PC-9 (cell line): ENCODE data around the gene PROS1. TPM values are rescaled to one million over a fixed set of nuclear protein-coding genes. Genes with fewer than 3 reads are reported as not detected.

Source experiments
- BruUV-seq: library from RNA; stranded (reverse); fragments of 400-500 nt; replicated peaks from 2 replicates; lab custom pipeline; 2021; lab: Mats Ljungman, UMichigan
- CTCF ChIA-PET: fragments of 300-600 bp; sonication (Branson Sonifier 250); formaldehyde crosslinking; loops from one replicate; lab custom pipeline; 2022; ENCODE audit warnings: antibody characterized with exemption; lab: Charles Lee
- POLR2A ChIA-PET: fragments of 300-600 bp; sonication (Branson Sonifier 250); formaldehyde crosslinking; loops from one replicate; lab custom pipeline; 2022; ENCODE audit warnings: antibody characterized with exemption; ENCODE audit not compliant: unreplicated experiment; lab: Charles Lee
- DNase-seq, 2 experiments: peaks; one replicate each; pipeline versions ENCODE4 v3.0.0 to v3.0.0-alpha.2; 2015 to 2022; ENCODE audit warnings: mixed read lengths in 1 of 2
- H2AFZ ChIP-seq: fragments of 200-600 bp; sonication (generic); 2 replicates; pipeline ENCODE4 v1.8.1; 2017; ENCODE audit warnings: antibody characterized with exemption
- H3F3A ChIP-seq: fragments of 200-600 bp; sonication (generic); 2 replicates; pipeline ENCODE4 v1.8.1; 2017; ENCODE audit warnings: antibody characterized with exemption, mild to moderate bottlenecking, low read depth; ENCODE audit not compliant: insufficient read depth
- H3K27ac ChIP-seq: fragments of 200-600 bp; sonication (generic); 2 replicates; pipeline ENCODE4 v1.6.1; 2016; ENCODE audit warnings: mixed run types
- H3K27me3 ChIP-seq: fragments of 200-600 bp; sonication (generic); 2 replicates; pipeline ENCODE4 v1.6.1; 2016; ENCODE audit warnings: low read depth, mixed run types; ENCODE audit not compliant: insufficient read depth
- H3K36me3 ChIP-seq: fragments of 200-600 bp; sonication (generic); 2 replicates; pipeline ENCODE4 v1.6.1; 2016; ENCODE audit warnings: low read depth, mixed run types
- H3K4me1 ChIP-seq: fragments of 200-600 bp; sonication (generic); replicated peaks from 2 replicates; pipeline ENCODE4 v1.6.1; 2016; ENCODE audit warnings: mixed run types; ENCODE audit not compliant: insufficient read depth
- H3K4me2 ChIP-seq: fragments of 200-600 bp; sonication (generic); 2 replicates; pipeline ENCODE4 v1.6.1; 2017; ENCODE audit warnings: mixed run types
- H3K4me3 ChIP-seq: fragments of 200-600 bp; sonication (generic); 2 replicates; pipeline ENCODE4 v1.6.1; 2016; ENCODE audit warnings: mixed run types
- H3K79me2 ChIP-seq: fragments of 200-600 bp; sonication (generic); 2 replicates; pipeline ENCODE4 v1.6.1; 2017; ENCODE audit warnings: low read depth, mixed run types
- H3K9me2 ChIP-seq: fragments of 200-600 bp; sonication (generic); 2 replicates; pipeline ENCODE4 v1.8.1; 2017; ENCODE audit warnings: mild to moderate bottlenecking; ENCODE audit not compliant: insufficient read depth
- H3K9me3 ChIP-seq: fragments of 200-600 bp; sonication (generic); 2 replicates; pipeline ENCODE4 v1.8.1; 2016; ENCODE audit warnings: low read depth; ENCODE audit not compliant: insufficient read depth
- H4K20me1 ChIP-seq: fragments of 200-600 bp; sonication (generic); 2 replicates; pipeline ENCODE4 v1.8.1; 2017; ENCODE audit not compliant: insufficient read depth
- EZH2 ChIP-seq: fragments of 200-600 bp; sonication (generic); IDR thresholded peaks from 2 replicates; pipeline ENCODE4 v1.8.0; 2017; ENCODE audit warnings: antibody characterized with exemption, low read depth
- intact Hi-C: fragments of 100-400 bp; cut with micrococcal nuclease; formaldehyde crosslinking; loops from one replicate; pipeline ENCODE4 v1.10.0; 2022; ENCODE audit not compliant: unreplicated experiment
- total RNA-seq: library from RNA; stranded (reverse); gene quantifications from 2 replicates; pipeline ENCODE4 v1.2.3, GENCODE V29; 2021
- TF ChIP-seq, protein P1 (sequence below): fragments of 200-600 bp; sonication (generic); conservative IDR thresholded peaks from 2 replicates; pipeline ENCODE4 v1.6.1; 2017; ENCODE audit warnings: mixed run types, antibody characterized with exemption, mild to moderate bottlenecking, moderate library complexity

Gene PROS1
- total RNA-seq, 1 experiment from 2014 or later, result 0.57 TPM

DNA sequence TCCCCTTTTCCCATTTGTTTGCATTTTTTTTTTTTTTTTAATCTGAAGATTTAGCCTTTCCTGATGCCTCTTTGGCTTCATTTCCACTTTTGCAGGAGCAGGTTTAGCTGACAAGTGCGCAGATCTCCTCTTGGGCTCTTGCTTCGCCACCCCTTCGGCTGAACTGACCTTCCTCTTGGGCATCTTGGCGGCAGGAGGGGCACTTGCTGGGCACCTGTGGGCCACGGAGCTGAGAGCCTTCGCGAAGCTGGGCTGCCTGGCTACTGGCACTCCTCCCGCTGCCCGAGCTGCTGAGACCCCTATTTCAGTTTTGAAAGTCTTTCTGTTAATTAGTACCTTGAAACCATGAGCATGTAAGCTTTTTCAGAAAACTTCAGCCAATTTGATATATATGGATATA lies 15.1 kb upstream of the PROS1 start:
- DNase-seq, result no peak
- no peak for TF ChIP-seq EZH2
- TF ChIP-seq, protein P1, sequence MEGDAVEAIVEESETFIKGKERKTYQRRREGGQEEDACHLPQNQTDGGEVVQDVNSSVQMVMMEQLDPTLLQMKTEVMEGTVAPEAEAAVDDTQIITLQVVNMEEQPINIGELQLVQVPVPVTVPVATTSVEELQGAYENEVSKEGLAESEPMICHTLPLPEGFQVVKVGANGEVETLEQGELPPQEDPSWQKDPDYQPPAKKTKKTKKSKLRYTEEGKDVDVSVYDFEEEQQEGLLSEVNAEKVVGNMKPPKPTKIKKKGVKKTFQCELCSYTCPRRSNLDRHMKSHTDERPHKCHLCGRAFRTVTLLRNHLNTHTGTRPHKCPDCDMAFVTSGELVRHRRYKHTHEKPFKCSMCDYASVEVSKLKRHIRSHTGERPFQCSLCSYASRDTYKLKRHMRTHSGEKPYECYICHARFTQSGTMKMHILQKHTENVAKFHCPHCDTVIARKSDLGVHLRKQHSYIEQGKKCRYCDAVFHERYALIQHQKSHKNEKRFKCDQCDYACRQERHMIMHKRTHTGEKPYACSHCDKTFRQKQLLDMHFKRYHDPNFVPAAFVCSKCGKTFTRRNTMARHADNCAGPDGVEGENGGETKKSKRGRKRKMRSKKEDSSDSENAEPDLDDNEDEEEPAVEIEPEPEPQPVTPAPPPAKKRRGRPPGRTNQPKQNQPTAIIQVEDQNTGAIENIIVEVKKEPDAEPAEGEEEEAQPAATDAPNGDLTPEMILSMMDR, result no peak
- Histone ChIP-seq H4K20me1 (peaks cover 6% of the 10 kb centered on the region; the same call in 1 of the 2 replicates), H3K79me2 (no peaks in the 10 kb centered on the region), H3K36me3 (no peaks in the 10 kb centered on the region), H3F3A (no peaks in the 10 kb centered on the region), H3K9me2 (no peaks in the 10 kb centered on the region), H3K4me1 (peaks cover 11% of the 10 kb centered on the region), H3K27me3 (no peaks in the 10 kb centered on the region), H3K4me2 (no peak overlapping the region), H3K9me3 (no peaks in the 10 kb centered on the region), H3K27ac (0 out of 2 replicates have a peak overlapping the region, but pooled peaks have one; percentile 3), H3K4me3 (no peak overlapping the region), H2AFZ (no peak overlapping the region)
- BruUV-seq, result no TSS peak
- CTCF ChIA-PET, result interaction anchor here (0.7 kb wide), 2 partner anchors 27 to 115 kb away, joined by 3 to 6 read pairs; no protein-coding TSS in a partner anchor
- POLR2A ChIA-PET, result interaction anchor here (0.7 to 1.4 kb wide), 2 partner anchors 9 to 28 kb away, joined by 11 to 12 read pairs; partner anchors contain the start of gene ARL13B
- intact Hi-C loops, result no loop called here

DNA sequence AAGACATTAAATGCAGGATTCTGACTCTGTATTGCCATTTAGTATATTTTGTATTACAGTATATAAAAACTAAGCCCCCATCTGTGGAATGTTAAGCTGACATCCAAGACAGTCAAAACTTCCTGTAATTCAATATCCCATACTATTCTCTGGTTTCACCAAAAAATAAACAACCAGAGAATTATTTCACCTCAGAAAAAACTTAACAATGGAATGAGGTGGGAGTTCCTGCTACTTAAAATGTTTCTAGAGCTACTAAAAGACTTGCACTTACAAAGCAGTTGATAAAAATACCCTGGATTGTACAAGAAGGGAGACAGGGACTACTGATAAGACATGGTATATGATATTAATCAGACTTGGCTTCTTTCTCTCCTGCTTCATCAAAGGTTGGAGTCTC lies 14.6 kb upstream of the PROS1 start:
- H4K20me1 ChIP-seq, result peaks cover 5% of the 10 kb centered on the region; the same call in 1 of the 2 replicates
- H3K4me1 ChIP-seq, result peaks cover 11% of the 10 kb centered on the region
- no TSS peak for BruUV-seq
- no peaks in the 10 kb centered on the region for H3K9me3 ChIP-seq
- no peaks in the 10 kb centered on the region for H3F3A ChIP-seq
- H3K4me3 ChIP-seq, result no peak overlapping the region
- peak overlapping the region; percentile 16; the same call in 1 of the 2 replicates for H3K4me2 ChIP-seq
- H2AFZ ChIP-seq, result no peak overlapping the region
- H3K27me3 ChIP-seq, result no peaks in the 10 kb centered on the region
- CTCF ChIA-PET, result interaction anchor here (0.7 kb wide), 2 partner anchors 27 to 116 kb away, joined by 3 to 6 read pairs; no protein-coding TSS in a partner anchor
- no peak for DNase-seq
- H3K36me3 ChIP-seq, result no peaks in the 10 kb centered on the region
- H3K79me2 ChIP-seq, result no peaks in the 10 kb centered on the region
- TF ChIP-seq, protein P1, result no peak
- TF ChIP-seq EZH2, result no peak
- peak overlapping the region; percentile 3; the same call in 1 of the 2 replicates for H3K27ac ChIP-seq
- H3K9me2 ChIP-seq, result no peaks in the 10 kb centered on the region
- intact Hi-C loops, result no loop called here
- POLR2A ChIA-PET, result interaction anchor here (0.7 to 1.4 kb wide), 3 partner anchors 9 to 74 kb away, joined by 3 to 12 read pairs (median 11); partner anchors contain the start of genes ARL13B, DHFR2 and NSUN3

DNA sequence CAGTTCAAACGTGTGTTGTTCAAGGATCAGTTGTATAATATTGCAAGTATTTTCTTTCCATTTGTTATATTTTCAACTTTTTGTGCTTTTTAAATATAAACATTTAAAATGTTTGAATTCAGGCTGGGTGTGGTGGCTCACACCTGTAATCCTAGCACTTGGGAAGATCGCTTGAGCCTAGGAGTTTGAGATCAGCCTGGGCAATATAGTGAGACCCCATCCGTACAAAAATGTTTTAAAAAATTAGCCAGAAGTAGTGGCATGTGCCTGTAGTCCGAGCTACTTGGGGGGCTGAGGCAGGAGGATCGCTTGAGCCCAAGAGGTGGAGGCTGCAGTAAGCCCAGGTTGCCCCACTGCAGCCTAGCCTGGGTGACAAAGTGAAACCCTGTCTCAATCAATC lies 10.9 kb upstream of the PROS1 start:
- Histone ChIP-seq H3K27me3 (no peaks in the 10 kb centered on the region), H3K4me2 (no peak overlapping the region), H3K9me3 (no peaks in the 10 kb centered on the region), H3K79me2 (peaks cover 15% of the 10 kb centered on the region), H3K4me3 (no peak overlapping the region), H2AFZ (no peak overlapping the region), H3K4me1 (peaks cover 21% of the 10 kb centered on the region), H4K20me1 (peaks cover 5% of the 10 kb centered on the region; the same call in 1 of the 2 replicates), H3F3A (peaks cover 13% of the 10 kb centered on the region), H3K9me2 (no peaks in the 10 kb centered on the region), H3K27ac (no peak overlapping the region), H3K36me3 (no peaks in the 10 kb centered on the region)
- ChIA-PET CTCF (no interaction called here), POLR2A (no interaction called here)
- no TSS peak for BruUV-seq
- intact Hi-C loops, result no loop called here
- TF ChIP-seq, protein P1, result no peak
- no peak for TF ChIP-seq EZH2
- no peak for DNase-seq
